Activated B cell treated with CpG ODN at 0.5 μM for 24 hours (primary cell): ENCODE measurements around the gene PAPSS2. TPM values are rescaled to one million over a fixed set of nuclear protein-coding genes. Genes with fewer than 3 reads are reported as not detected.

Source experiments
- ATAC-seq: fragments of 200-7000 bp; cut with Tn5 transposase; one replicate; pipeline ENCODE4 v1.10.0; 2021; ENCODE audit warnings: low read depth, mild to moderate bottlenecking, moderate library complexity
- CTCF ChIA-PET: fragments of 350-600 bp; sonication (Branson Sonifier 250); formaldehyde crosslinking; loops from one replicate; lab custom pipeline; 2021; ENCODE audit warnings: antibody characterized with exemption; lab: Charles Lee
- POLR2A ChIA-PET: fragments of 350-600 bp; sonication (Branson Sonifier 250); formaldehyde crosslinking; loops from one replicate; lab custom pipeline; 2021; ENCODE audit warnings: antibody characterized with exemption; lab: Charles Lee
- DNase-seq: peaks from one replicate; pipeline ENCODE4 v3.0.0; 2022
- H3K27ac Mint-ChIP-seq: one replicate; pipeline ENCODE4 v1.8.0; 2020; ENCODE audit warnings: mixed read lengths
- H3K27me3 Mint-ChIP-seq: one replicate; pipeline ENCODE4 v1.8.0; 2021; ENCODE audit warnings: mixed read lengths
- H3K36me3 Mint-ChIP-seq: one replicate; pipeline ENCODE4 v1.8.0; 2021; ENCODE audit warnings: low read depth, mixed read lengths
- H3K4me1 Mint-ChIP-seq: one replicate; pipeline ENCODE4 v1.8.0; 2021; ENCODE audit warnings: mixed read lengths
- H3K4me3 Mint-ChIP-seq: one replicate; pipeline ENCODE4 v1.8.0; 2020; ENCODE audit warnings: mild to moderate bottlenecking, mixed read lengths
- H3K9me3 Mint-ChIP-seq: one replicate; pipeline ENCODE4 v1.8.0; 2020; ENCODE audit warnings: mixed read lengths
- CTCF ChIP-seq: fragments of 200-600 bp; IDR thresholded peaks from one replicate; pipeline ENCODE4 v1.8.0; 2022; ENCODE audit warnings: antibody characterized with exemption, mild to moderate bottlenecking
- intact Hi-C: fragments of 100-400 bp; cut with micrococcal nuclease; formaldehyde crosslinking; loops from one replicate; pipeline ENCODE4 v1.15.1; 2024
- total RNA-seq: library from RNA; stranded (reverse); gene quantifications from 2 replicates; pipeline ENCODE4 v1.2.3, GENCODE V29; 2022

PAPSS2 gene
- total RNA-seq, 1 donor from 2014 or later = not detected

- no peak for TF ChIP-seq CTCF
- POLR2A ChIA-PET = no interaction called here
- H3K27me3 Mint-ChIP-seq = peaks cover 3% of the 10 kb centered on the region
- CTCF ChIA-PET = no interaction called here
- intact Hi-C loops = no loop called here
- ATAC-seq (no peak), DNase-seq (no peak)
- H3K9me3 Mint-ChIP-seq = peaks cover 4% of the 10 kb centered on the region
- no peak overlapping the region for H3K27ac Mint-ChIP-seq
- no peaks in the 10 kb centered on the region for H3K4me1 Mint-ChIP-seq
- no peaks in the 10 kb centered on the region for H3K36me3 Mint-ChIP-seq
- no peak overlapping the region for H3K4me3 Mint-ChIP-seq
These were observed 12.7 kb upstream of the PAPSS2 start for GRCh38 chr10:87646935-87647334.

- no peaks in the 10 kb centered on the region for H3K4me1 Mint-ChIP-seq
- POLR2A ChIA-PET = interaction anchor here (0.5 kb wide), 1 partner anchor 126 kb away, joined by 4 read pairs; no protein-coding TSS in a partner anchor
- ATAC-seq (no peak), DNase-seq (no peak)
- H3K36me3 Mint-ChIP-seq = no peaks in the 10 kb centered on the region
- CTCF ChIA-PET = no interaction called here
- intact Hi-C loops = no loop called here
- peaks cover 3% of the 10 kb centered on the region for H3K27me3 Mint-ChIP-seq
- H3K9me3 Mint-ChIP-seq = peaks cover 2% of the 10 kb centered on the region
- H3K27ac Mint-ChIP-seq = no peak overlapping the region
- no peak overlapping the region for H3K4me3 Mint-ChIP-seq
- no peak for TF ChIP-seq CTCF
These were observed 8.7 kb upstream of the PAPSS2 start for GRCh38 chr10:87650838-87651589.

GRCh38 chr10:87651801-87652200 lies 7.9 kb upstream of the PAPSS2 start:
- ChIA-PET CTCF (no interaction called here), POLR2A (no interaction called here)
- intact Hi-C loops = no loop called here
- no peak overlapping the region for H3K4me3 Mint-ChIP-seq
- no peak overlapping the region for H3K27ac Mint-ChIP-seq
- no peaks in the 10 kb centered on the region for H3K9me3 Mint-ChIP-seq
- TF ChIP-seq CTCF = no peak
- DNase-seq (no peak), ATAC-seq (no peak)
- H3K36me3 Mint-ChIP-seq = no peaks in the 10 kb centered on the region
- peaks cover 9% of the 10 kb centered on the region for H3K27me3 Mint-ChIP-seq
- peaks cover 4% of the 10 kb centered on the region for H3K4me1 Mint-ChIP-seq

GRCh38 chr10:87652261-87652660 lies 7.4 kb upstream of the PAPSS2 start:
- TF ChIP-seq CTCF = no peak
- ChIA-PET POLR2A (no interaction called here), CTCF (no interaction called here)
- Mint-ChIP-seq H3K36me3 (no peaks in the 10 kb centered on the region), H3K27ac (no peak overlapping the region), H3K4me3 (no peak overlapping the region), H3K4me1 (peaks cover 4% of the 10 kb centered on the region), H3K27me3 (peaks cover 9% of the 10 kb centered on the region), H3K9me3 (no peaks in the 10 kb centered on the region)
- intact Hi-C loops = no loop called here
- DNase-seq = no peak
- ATAC-seq = no peak

GRCh38 chr10:87654212-87654611 lies 5.5 kb upstream of the PAPSS2 start:
- no peak for ATAC-seq
- CTCF ChIA-PET = no interaction called here
- no peak for DNase-seq
- no peak for TF ChIP-seq CTCF
- Mint-ChIP-seq H3K4me3 (no peak overlapping the region), H3K36me3 (no peaks in the 10 kb centered on the region), H3K9me3 (no peaks in the 10 kb centered on the region), H3K27me3 (peaks cover 12% of the 10 kb centered on the region), H3K4me1 (peaks cover 6% of the 10 kb centered on the region), H3K27ac (no peak overlapping the region)
- POLR2A ChIA-PET = no interaction called here
- intact Hi-C loops = no loop called here
